Measurements from ENCODE around the gene PARD3.

The PARD3 gene

GRCh38 chr10:34816085-34816496, 995 bp upstream of the PARD3 start:
- H3K27ac ChIP-seq: peak overlapping the region; percentile 88
- TF ChIP-seq CTCF (conservative IDR thresholded peaks at IDR 0.05; ENCODE audit: low read depth): no peak
- no peak for DNase-seq (ENCODE audit: low spot score)
- CTCF ChIA-PET: interaction anchor here (0.6 to 1.1 kb wide), 4 partner anchors 12 to 179 kb away, joined by 3 to 4 read pairs (median 4); no protein-coding TSS in a partner anchor
- POLR2A ChIA-PET (ENCODE audit: low non-redundant PET): interaction anchor here (0.6 kb wide), 1 partner anchor 69 kb away, joined by 3 read pairs; no protein-coding TSS in a partner anchor

- TF ChIP-seq CTCF (conservative IDR thresholded peaks at IDR 0.05; ENCODE audit: low read depth): no peak
- no peak for DNase-seq (ENCODE audit: low spot score)
- POLR2A ChIA-PET (ENCODE audit: low non-redundant PET): no interaction called here
- CTCF ChIA-PET: interaction anchor here (1.0 kb wide), 1 partner anchor 149 kb away, joined by 3 read pairs; no protein-coding TSS in a partner anchor
- H3K27ac ChIP-seq: peak overlapping the region; percentile 88
Observed at GRCh38 chr10:34814913-34815184, 247 bp downstream of the PARD3 start.

GRCh38 chr10:34814223-34814912, 728 bp downstream of the PARD3 start:
- ChIA-PET POLR2A (ENCODE audit: low non-redundant PET) (no interaction called here), CTCF (interaction anchor here (0.6 kb wide), 1 partner anchor 130 kb away, joined by 4 read pairs; no protein-coding TSS in a partner anchor)
- DNase-seq (ENCODE audit: low spot score): peak; percentile 58
- H3K27ac ChIP-seq: peak overlapping the region; percentile 88
- TF ChIP-seq CTCF (conservative IDR thresholded peaks at IDR 0.05; ENCODE audit: low read depth): no peak

GRCh38 chr10:34813626-34814222, 1.4 kb downstream of the PARD3 start:
- peak overlapping the region; percentile 88 for H3K27ac ChIP-seq
- ChIA-PET CTCF (interaction anchor here (0.6 kb wide), 1 partner anchor 129 kb away, joined by 4 read pairs; no protein-coding TSS in a partner anchor), POLR2A (ENCODE audit: low non-redundant PET) (no interaction called here)
- DNase-seq (ENCODE audit: low spot score): peak; percentile 56
- no peak for TF ChIP-seq CTCF (conservative IDR thresholded peaks at IDR 0.05; ENCODE audit: low read depth)

- DNase-seq (ENCODE audit: low spot score): no peak
- H3K27ac ChIP-seq: no peak overlapping the region
- no peak for TF ChIP-seq CTCF (conservative IDR thresholded peaks at IDR 0.05; ENCODE audit: low read depth)
- CTCF ChIA-PET: no interaction called here
- POLR2A ChIA-PET (ENCODE audit: low non-redundant PET): no interaction called here
Observed at GRCh38 chr10:34812771-34813170, 2.3 kb downstream of the PARD3 start.

GRCh38 chr10:34811968-34812514, 3.1 kb downstream of the PARD3 start:
- no peak for TF ChIP-seq CTCF (conservative IDR thresholded peaks at IDR 0.05; ENCODE audit: low read depth)
- no peak overlapping the region for H3K27ac ChIP-seq
- ChIA-PET POLR2A (ENCODE audit: low non-redundant PET) (no interaction called here), CTCF (interaction anchor here (0.6 kb wide), 3 partner anchors 14 to 173 kb away, joined by 3 to 5 read pairs (median 3); no protein-coding TSS in a partner anchor)
- no peak for DNase-seq (ENCODE audit: low spot score)

All from RWPE1 (cell line).